ENCODE data around the gene SCGB3A2. TPM values are rescaled to one million over a fixed set of nuclear protein-coding genes. Genes with fewer than 3 reads are reported as not detected.

SCGB3A2 gene
- total and polyA plus RNA-seq, 2 donors (not counting 3 experiments of a cell fraction or from before 2014, with no cell fraction given), result not detected

DNA sequence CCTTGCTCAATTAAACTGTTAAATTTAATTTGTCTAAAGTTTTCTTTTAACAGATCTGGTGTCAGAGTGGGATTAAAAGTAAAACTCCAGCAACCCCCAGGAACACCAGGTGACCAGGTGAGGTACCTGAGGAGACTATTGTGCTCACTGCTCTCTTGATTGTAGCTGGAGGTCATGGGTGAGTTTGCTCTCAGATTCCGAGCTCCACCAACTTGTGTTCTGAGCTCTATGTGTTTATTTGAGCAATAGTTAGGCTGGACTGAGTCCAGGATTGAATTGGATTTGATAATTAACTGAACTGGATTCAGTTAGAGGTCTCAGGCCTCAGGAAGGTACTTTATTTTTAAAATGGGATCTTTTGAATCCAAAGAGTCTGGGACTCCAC is 17.9 kb upstream of the SCGB3A2 start:
- BruUV-seq (replicated peaks), result no TSS peak

More for the DNA sequence above, 17.9 kb upstream of the SCGB3A2 start:
- Histone ChIP-seq H4K20me1 (replicated peaks; ENCODE audit: control insufficient read depth, extremely low read depth, insufficient read depth, low read length) (no peaks in the 10 kb centered on the region), H3K4me2 (ENCODE audit: insufficient read depth, low read length) (no peak overlapping the region), H3K36me3 (ENCODE audit: control insufficient read depth in 2 of 2, extremely low read depth in 1 of 2, insufficient read depth in 2 of 2, low read length in 2 of 2) (no peaks in the 10 kb centered on the region), H3K9me1 (replicated peaks; ENCODE audit: control insufficient read depth, extremely low read depth, insufficient read depth, low read length) (no peaks in the 10 kb centered on the region), H2AFZ (ENCODE audit: low read depth, low read length) (no peak overlapping the region), H3K9ac (replicated peaks; ENCODE audit: extremely low read depth, insufficient read depth, low read length) (no peak overlapping the region), H3K9me3 (replicated peaks; ENCODE audit: control insufficient read depth, insufficient read depth, low read length) (no peaks in the 10 kb centered on the region), H3K27me3 (ENCODE audit: control insufficient read depth in 2 of 2, insufficient read depth in 2 of 2, low read length in 2 of 2) (no peaks in the 10 kb centered on the region), H3K4me1 (ENCODE audit: control insufficient read depth, extremely low read depth, insufficient read depth, low read length) (no peaks in the 10 kb centered on the region), H3K79me2 (ENCODE audit: control insufficient read depth, insufficient read depth, low read length) (no peaks in the 10 kb centered on the region), H3K27ac (ENCODE audit: insufficient read depth, low read depth, low read length) (no peak overlapping the region), H3K4me3 (replicated peaks in 1 of 3; ENCODE audit: insufficient read depth in 1 of 3, low read depth in 1 of 3, low read length in 3 of 3) (no peak overlapping the region)
- DNase-seq (ENCODE audit: low read depth, low spot score), result no peak
- intact Hi-C loops (cut with micrococcal nuclease) (no loop called here), dilution Hi-C loops (cut with MboI; ENCODE audit: extremely low pct_ligation_motif_present, low sequenced_read_pairs) (no loop called here)
- TF ChIP-seq, protein P1, sequence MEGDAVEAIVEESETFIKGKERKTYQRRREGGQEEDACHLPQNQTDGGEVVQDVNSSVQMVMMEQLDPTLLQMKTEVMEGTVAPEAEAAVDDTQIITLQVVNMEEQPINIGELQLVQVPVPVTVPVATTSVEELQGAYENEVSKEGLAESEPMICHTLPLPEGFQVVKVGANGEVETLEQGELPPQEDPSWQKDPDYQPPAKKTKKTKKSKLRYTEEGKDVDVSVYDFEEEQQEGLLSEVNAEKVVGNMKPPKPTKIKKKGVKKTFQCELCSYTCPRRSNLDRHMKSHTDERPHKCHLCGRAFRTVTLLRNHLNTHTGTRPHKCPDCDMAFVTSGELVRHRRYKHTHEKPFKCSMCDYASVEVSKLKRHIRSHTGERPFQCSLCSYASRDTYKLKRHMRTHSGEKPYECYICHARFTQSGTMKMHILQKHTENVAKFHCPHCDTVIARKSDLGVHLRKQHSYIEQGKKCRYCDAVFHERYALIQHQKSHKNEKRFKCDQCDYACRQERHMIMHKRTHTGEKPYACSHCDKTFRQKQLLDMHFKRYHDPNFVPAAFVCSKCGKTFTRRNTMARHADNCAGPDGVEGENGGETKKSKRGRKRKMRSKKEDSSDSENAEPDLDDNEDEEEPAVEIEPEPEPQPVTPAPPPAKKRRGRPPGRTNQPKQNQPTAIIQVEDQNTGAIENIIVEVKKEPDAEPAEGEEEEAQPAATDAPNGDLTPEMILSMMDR (IDR thresholded peaks at IDR 0.05; ENCODE audit: extremely low read depth in 1 of 2, insufficient read depth in 1 of 2, low read depth in 1 of 2, low read length in 2 of 2), result no peak
- TF ChIP-seq POLR2A (IDR thresholded peaks at IDR 0.05; ENCODE audit: low read depth, low read length), result no peak
- TF ChIP-seq GATA2 (IDR thresholded peaks at IDR 0.05; ENCODE audit: insufficient read depth, insufficient read length, low read depth, low read length), result no peak
- TF ChIP-seq, protein P2, sequence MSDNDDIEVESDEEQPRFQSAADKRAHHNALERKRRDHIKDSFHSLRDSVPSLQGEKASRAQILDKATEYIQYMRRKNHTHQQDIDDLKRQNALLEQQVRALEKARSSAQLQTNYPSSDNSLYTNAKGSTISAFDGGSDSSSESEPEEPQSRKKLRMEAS (IDR thresholded peaks at IDR 0.05; ENCODE audit: insufficient read depth, insufficient read length), result no peak
- TF ChIP-seq MYC (IDR thresholded peaks at IDR 0.05; ENCODE audit: low read depth, low read length), result no peak
- no peak for TF ChIP-seq FOS (IDR thresholded peaks at IDR 0.05; ENCODE audit: borderline replicate concordance, insufficient read depth, low read length)
- FAIRE-seq, result no peak
- POLR2A ChIA-PET, result no interaction called here
- CTCF ChIA-PET, result interaction anchor here (1.3 to 12.6 kb wide), 4 partner anchors 16 to 870 kb away, joined by 4 to 170 read pairs (median 32); no protein-coding TSS in a partner anchor
